ENCODE data around the gene RAB3C.

GRCh38 chr5:58543723-58544122 lies 39.2 kb upstream of the RAB3C start:
- TF ChIP-seq CTCF (IDR thresholded peaks at IDR 0.05) (no peak), POLR2A (IDR thresholded peaks at IDR 0.05) (no peak)

Measured in right lobe of liver (tissue), 4 donors.